ENCODE results near the gene MXD1.

The MXD1 gene

GRCh38 chr2:69945941-69946340 lies 31.0 kb downstream of the MXD1 start (continued):
- TF ChIP-seq KLF7 (tag by site-specific recombination; IDR thresholded peaks at IDR 0.05; ENCODE audit: borderline replicate concordance), result no peak
- TF ChIP-seq ZBTB26 (tag by site-specific recombination; optimal IDR thresholded peaks at IDR 0.05), result no peak
- no peak for TF ChIP-seq ZNF580 (tag by site-specific recombination; IDR thresholded peaks at IDR 0.05)
- TF ChIP-seq ZNF610 (tag by site-specific recombination; IDR thresholded peaks at IDR 0.05; ENCODE audit: borderline replicate concordance), result no peak
- no peak for TF ChIP-seq ZNF747 (tag by site-specific recombination; IDR thresholded peaks at IDR 0.05)
- TF ChIP-seq ZBTB1 (tag by site-specific recombination; IDR thresholded peaks at IDR 0.05), result no peak
- TF ChIP-seq YY2 (tag by site-specific recombination; IDR thresholded peaks at IDR 0.05), result no peak

DNA sequence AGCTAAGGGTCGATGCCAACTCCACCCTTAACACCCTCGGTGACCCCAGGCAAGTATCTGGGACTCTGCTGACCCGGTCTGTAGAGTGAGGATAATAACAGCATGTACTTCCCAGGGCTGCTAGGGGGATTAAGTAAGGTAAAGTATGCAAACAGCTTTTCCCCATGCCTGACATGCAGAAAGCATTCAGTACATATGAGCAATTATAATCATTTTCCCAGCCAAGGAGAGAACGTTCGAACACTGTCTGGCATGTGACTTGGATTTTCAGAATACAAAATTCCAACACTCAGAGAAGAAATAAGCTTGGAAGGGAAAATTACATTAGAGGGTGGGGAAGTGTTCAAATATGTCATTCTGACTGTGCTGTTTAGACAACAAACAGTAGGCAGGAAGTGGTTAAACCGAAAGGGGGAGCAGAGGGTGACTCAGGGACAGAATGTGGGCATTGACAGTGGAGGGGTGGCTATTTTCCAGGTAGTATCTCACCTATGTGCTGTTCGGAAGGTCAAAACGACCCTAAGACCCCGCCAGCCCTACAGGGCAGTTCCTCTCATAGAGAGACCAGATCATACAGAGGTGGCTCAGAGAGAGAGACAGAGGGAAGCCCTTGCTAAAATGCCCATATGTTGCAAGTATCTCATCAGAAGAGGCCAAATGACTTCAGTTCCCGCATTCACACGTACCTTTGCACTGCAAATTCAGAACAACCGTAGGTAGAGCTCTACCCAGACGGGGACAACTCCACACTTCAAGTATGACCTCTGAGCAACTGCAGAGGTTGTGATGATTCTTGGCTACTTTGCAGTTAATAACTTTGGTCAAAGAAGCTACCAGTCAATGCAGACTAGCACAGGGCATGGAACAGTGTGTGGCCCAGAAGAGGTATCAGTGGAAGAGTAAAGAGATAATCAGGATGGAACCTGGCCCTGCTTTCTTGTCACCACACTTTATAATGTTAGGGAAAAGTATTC lies 31.7 kb downstream of the MXD1 start:
- Histone ChIP-seq H3K9me3 (ENCODE audit: control insufficient read depth, insufficient read depth, low read depth, low read length) (no peaks in the 10 kb centered on the region), H3K27ac (ENCODE audit: extremely low read depth, low read depth, low read length) (no peak overlapping the region), H3K4me3 (ENCODE audit: low read depth, low read length) (no peak overlapping the region), H3K4me1 (ENCODE audit: control insufficient read depth, insufficient read depth, low read length) (no peaks in the 10 kb centered on the region), H3K36me3 (ENCODE audit: control insufficient read depth in 2 of 2, insufficient read depth in 1 of 2, low read length in 2 of 2) (peaks cover 0 to 9% of the 10 kb centered on the region in 2 experiments; a peak in 1 of 3 replicates)
- TF ChIP-seq ZNF174 (tag by site-specific recombination; IDR thresholded peaks at IDR 0.05) (no peak), ZNF585B (tag by site-specific recombination; IDR thresholded peaks at IDR 0.05) (peak; percentile 44), ZFHX2 (tag by site-specific recombination; conservative IDR thresholded peaks at IDR 0.05) (no peak), ZNF426 (tag by site-specific recombination; IDR thresholded peaks at IDR 0.05) (no peak)
- POLR2A ChIA-PET, result no interaction called here
- CTCF ChIA-PET, result interaction anchor here (0.6 kb wide), 1 partner anchor 514 kb away, joined by 7 read pairs; no protein-coding TSS in a partner anchor

- no peak for TF ChIP-seq YY1 (tag by site-specific recombination; IDR thresholded peaks at IDR 0.05)
- TF ChIP-seq TRIM28 (IDR thresholded peaks at IDR 0.05; ENCODE audit: borderline replicate concordance, low read length), result no peak
- no peak for TF ChIP-seq ZNF175 (tag by site-specific recombination; IDR thresholded peaks at IDR 0.05)
- no peak for TF ChIP-seq KLF9 (tag by site-specific recombination; IDR thresholded peaks at IDR 0.05; ENCODE audit: low read depth)
- Histone ChIP-seq H3K36me3 (ENCODE audit: control insufficient read depth in 2 of 2, insufficient read depth in 1 of 2, low read length in 2 of 2) (peaks cover 0 to 7% of the 10 kb centered on the region in 2 experiments; a peak in 1 of 3 replicates), H3K9me3 (ENCODE audit: control insufficient read depth, insufficient read depth, low read depth, low read length) (no peaks in the 10 kb centered on the region), H3K27ac (ENCODE audit: extremely low read depth, low read depth, low read length) (no peak overlapping the region), H3K4me3 (ENCODE audit: low read depth, low read length) (no peak overlapping the region), H3K4me1 (ENCODE audit: control insufficient read depth, insufficient read depth, low read length) (no peaks in the 10 kb centered on the region)
- ChIA-PET POLR2A (no interaction called here), CTCF (interaction anchor here (0.6 kb wide), 1 partner anchor 514 kb away, joined by 7 read pairs; no protein-coding TSS in a partner anchor)
Measured at GRCh38 chr2:69947325-69947931, 32.5 kb downstream of the MXD1 start.

GRCh38 chr2:69948032-69948962 lies 33.4 kb downstream of the MXD1 start:
- Histone ChIP-seq H3K9me3 (ENCODE audit: control insufficient read depth, insufficient read depth, low read depth, low read length) (no peaks in the 10 kb centered on the region), H3K4me3 (ENCODE audit: low read depth, low read length) (no peak overlapping the region), H3K36me3 (ENCODE audit: control insufficient read depth in 2 of 2, insufficient read depth in 1 of 2, low read length in 2 of 2) (peaks cover 0 to 4% of the 10 kb centered on the region in 2 experiments; a peak in 1 of 3 replicates), H3K27ac (ENCODE audit: extremely low read depth, low read depth, low read length) (no peak overlapping the region), H3K4me1 (ENCODE audit: control insufficient read depth, insufficient read depth, low read length) (no peaks in the 10 kb centered on the region)
- CTCF ChIA-PET, result no interaction called here
- TF ChIP-seq, protein P1, sequence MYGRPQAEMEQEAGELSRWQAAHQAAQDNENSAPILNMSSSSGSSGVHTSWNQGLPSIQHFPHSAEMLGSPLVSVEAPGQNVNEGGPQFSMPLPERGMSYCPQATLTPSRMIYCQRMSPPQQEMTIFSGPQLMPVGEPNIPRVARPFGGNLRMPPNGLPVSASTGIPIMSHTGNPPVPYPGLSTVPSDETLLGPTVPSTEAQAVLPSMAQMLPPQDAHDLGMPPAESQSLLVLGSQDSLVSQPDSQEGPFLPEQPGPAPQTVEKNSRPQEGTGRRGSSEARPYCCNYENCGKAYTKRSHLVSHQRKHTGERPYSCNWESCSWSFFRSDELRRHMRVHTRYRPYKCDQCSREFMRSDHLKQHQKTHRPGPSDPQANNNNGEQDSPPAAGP (tag by site-specific recombination; IDR thresholded peaks at IDR 0.05), result no peak
- TF ChIP-seq MEIS1 (CRISPR knock-in tag; IDR thresholded peaks at IDR 0.05; ENCODE audit: borderline replicate concordance) (no peak), ZNF311 (tag by site-specific recombination; IDR thresholded peaks at IDR 0.05; ENCODE audit: borderline replicate concordance) (no peak), ZXDB (tag by site-specific recombination; IDR thresholded peaks at IDR 0.05) (no peak)
- POLR2A ChIA-PET, result no interaction called here
